GM19035 (cell line): Measurements from ENCODE around the gene HOXC12.

Experiments used
- ATAC-seq: cut with Tn5 transposase; IDR thresholded peaks from one replicate; pipeline ENCODE4 v1.9.1; 2021; ENCODE audit not compliant: unreplicated experiment

The HOXC12 gene, protein sequence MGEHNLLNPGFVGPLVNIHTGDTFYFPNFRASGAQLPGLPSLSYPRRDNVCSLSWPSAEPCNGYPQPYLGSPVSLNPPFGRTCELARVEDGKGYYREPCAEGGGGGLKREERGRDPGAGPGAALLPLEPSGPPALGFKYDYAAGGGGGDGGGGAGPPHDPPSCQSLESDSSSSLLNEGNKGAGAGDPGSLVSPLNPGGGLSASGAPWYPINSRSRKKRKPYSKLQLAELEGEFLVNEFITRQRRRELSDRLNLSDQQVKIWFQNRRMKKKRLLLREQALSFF

DNA sequence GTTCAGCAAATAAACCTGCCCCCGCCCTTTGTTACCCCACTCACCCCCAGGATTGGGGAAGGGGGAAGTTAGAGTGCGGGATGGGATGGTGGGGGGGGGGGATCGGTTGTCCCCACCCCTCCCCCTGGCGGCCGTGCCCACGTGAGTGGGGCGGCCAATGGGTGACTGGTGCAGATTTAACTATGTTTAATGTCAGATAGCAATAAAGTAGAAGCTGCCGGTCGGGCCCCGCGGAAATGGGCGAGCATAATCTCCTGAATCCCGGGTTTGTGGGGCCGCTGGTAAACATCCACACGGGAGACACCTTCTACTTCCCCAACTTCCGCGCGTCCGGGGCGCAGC is at the start of gene HOXC12:
TSS of gene HOXC12 (plus strand) at position 210 of the 342 bp plus-strand sequence. CDS start at position 237, 27 bp downstream.
- ATAC-seq = no peak

DNA sequence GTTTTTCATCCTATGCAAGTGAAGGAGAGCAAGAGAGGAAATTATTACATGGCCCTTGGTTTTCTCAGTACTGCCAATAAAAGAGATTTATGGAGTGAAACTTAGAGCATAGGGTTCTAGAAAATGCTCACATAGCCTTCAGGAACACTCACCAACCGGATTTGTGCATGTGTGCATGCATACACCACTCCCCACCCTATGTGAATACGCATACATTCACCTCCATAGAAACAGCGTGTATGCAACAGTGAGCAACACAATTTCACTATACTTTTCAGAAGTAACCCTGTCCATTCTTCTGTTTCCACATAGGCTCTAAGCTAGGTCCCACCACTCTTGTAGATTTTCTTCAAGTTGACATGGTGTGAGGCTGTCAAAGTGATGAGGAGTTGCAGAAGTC is 47.6 kb upstream of the HOXC12 start:
- no peak for ATAC-seq

DNA sequence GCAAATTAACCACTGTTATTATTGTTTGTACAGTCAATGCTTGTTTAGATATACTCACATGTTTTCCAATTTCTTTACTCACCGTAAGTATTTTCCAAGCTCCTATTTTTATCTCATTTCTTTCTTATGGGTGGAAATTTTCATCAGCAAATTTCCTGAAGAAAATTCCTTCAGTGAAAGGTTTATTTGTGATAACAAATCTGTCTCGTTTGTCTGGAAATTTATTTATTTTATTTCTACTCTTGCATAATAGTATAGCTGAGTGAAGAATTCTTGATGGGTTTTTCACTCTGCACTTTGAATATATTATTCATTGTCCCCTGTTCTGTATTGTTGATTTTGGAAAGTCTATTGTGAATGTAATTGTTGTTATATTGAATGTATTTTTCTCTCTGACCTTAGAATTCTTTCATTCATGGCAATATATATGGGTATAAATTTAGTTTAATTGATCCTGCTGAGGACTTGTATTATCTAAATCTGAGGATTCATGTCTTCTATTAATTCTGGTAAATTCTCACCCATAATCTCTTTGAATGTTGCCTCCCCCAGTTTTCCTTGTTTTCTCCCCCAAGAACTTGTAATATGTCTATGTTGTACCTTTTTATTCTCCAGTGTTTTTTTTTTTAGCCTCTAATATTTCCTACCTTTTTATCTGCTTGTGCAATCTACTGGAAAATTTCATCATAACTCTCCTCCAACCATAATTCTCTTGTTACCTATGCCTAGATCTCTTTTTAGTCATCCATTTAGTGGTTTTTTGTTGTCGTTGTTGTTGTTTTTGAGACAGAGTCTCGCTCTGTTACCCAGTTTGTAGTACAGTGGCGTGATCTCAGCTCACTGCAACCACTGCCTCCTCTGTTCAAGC is 37.7 kb upstream of the HOXC12 start:
- no peak for ATAC-seq

DNA sequence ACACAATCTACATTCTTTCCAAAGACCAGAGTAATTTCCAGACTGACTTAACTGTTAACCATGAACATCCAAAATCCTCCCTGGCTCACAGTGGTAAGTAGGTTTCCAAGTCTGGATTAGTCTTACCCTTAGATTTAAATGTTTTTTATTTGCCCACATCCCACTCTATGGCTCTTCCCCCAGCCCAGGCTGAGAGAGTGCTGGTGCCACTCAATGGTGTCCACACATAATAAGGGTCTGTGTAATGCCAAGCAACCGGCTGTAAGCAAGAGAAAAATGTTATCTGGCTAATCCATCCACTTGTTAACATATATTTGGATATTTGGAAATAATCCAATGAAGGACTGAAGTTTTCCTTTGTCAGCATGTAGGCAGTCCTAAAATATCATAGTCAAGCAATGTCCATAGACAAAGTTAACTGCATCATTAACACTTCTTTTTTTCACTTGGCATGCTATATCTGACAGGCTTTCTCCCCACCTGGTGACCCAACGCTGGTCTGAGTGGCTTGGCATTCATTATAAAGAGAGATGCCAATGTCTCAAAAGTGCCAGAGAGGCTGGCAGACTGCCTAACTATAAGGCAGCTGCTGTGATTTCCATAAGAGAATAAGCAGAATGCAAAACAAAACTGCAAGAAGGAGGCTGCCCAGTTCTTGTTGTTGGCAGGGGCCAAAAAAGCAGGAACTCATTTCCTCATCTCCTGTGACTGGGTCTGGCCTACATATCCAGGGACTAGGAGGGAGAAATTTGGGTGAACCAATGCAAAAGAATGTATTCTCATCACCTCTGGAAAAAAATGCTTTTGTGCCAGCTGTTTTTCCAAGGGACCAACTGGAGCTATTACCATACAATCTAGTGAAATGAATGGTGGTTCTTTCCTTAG is 29.9 kb upstream of the HOXC12 start:
- no peak for ATAC-seq

DNA sequence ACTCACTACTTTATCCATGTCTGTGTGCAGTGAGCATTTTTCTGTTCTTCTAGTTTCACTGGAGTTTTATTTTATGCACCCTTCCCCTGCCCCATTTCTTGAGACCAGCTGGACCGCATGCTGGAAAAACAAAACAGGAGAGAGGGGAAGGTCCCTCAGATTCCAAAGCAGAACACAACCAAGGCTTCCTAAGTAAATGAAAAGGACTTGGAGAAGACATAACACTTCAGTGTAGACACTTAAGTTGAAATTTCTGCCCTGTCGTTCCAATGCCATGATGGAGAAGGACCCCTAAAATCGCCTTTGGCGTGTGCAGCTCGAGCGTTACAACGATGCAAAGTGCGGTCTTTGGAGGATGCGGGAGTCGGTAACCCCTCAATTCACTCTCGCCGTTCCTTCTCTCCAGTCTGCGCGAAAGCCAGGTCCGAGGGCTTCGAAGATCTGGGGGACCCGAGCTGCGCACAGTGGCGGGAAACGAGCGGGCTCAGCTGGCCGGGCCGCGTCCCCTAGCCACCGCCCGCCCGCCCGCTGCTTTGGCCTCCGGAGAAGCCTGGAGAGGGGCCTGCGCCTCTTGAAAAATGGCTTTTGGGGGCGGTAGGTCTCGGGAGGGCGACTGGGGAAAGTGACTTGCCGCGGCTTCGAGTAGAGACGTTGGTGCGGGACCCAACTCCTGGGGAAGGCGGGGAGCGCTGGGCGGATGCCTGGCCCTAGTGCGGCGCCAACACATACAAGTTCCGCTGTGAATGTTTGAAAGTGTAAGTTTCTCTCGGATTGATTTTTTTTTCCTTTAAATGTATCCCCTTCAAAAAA is 27.3 kb upstream of the HOXC12 start:
- no peak for ATAC-seq

DNA sequence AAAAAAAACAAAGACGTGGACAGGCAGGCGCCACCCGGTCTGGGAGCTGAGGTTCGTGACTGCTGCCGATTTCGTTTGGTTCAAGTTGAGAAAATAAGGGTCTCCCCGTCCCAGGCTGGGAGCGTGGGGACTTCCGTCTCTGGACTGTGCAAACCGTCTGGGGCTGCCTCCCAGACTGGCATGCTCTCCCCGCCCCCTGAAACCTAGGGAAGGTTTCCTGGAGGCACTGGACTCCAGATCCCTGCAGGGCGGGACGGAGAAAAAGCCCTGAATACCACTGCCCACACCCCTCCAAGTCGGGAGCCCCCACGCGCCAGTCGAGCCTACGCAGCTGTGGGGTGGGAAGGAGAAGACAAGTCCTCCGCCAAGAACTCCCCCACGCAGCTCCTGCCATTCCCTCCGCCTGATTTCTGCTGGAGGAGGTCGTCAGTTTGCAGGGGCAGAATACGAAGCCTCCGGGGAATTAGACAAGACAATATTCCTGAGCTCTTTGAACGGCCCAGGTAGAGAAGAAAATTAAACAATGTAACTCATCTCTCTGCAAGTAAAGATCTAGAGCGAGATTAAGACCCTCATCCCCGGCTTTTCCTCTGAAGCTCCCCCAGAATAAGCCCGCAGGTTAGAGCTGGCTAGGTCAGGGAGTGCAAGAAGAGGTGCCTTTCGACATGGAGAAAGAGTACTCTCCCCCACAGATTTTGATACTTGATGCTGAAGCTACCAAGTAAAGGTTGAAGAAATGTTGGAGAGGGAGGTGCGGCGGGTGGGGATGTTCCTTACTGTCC is 26.5 kb upstream of the HOXC12 start:
- ATAC-seq = no peak

DNA sequence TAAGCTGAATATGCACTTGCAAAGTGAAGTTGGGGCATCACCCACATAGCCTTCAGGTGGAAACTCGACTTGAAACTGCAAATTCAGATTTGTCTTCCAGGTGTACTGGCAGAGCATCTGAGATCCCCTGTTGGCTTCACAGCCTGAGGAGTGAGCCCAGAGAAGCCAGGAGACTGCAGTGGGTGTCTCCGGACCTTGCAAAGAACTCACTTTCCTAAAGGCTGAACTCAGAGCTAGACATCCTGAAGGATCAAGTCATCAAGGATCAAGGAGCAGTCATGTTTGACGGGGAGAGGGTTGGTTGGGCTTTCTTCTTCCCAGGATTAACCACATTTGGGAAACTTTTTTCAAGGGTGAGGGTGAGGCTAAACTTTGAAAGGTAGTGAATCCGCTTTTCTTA is 25.2 kb upstream of the HOXC12 start:
- no peak for ATAC-seq

DNA sequence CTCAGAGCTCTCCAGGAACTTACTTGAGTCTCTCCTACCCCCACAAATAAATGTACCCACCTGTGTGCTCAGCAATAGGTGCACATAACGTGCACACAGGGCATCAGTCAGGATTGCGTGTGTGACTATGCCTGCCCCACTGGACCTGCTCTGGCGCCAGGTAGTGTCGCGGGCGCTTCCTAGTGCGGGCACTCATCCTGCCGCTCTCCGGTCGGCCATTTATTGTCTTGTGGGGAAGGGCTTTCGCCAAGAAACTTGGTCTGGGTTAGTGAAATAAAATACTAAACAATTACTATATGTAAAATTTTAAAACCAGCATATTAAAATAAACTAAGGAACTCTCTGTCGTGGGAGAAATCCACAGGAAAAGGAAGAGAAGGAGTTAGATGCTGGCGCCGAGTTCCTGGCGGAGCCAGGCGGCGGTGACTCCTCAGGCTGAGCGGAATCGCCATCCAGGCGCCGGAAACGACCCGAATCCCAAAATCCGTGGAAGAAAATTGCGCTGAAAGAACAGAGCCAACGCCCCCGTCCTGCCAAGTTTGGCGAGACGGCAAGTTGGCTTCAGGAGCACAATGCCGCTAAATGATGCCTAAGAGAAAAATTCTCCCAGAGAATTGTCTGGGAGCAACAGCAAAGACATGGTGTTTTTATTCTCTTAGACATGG is 24.0 kb upstream of the HOXC12 start:
- ATAC-seq = no peak

DNA sequence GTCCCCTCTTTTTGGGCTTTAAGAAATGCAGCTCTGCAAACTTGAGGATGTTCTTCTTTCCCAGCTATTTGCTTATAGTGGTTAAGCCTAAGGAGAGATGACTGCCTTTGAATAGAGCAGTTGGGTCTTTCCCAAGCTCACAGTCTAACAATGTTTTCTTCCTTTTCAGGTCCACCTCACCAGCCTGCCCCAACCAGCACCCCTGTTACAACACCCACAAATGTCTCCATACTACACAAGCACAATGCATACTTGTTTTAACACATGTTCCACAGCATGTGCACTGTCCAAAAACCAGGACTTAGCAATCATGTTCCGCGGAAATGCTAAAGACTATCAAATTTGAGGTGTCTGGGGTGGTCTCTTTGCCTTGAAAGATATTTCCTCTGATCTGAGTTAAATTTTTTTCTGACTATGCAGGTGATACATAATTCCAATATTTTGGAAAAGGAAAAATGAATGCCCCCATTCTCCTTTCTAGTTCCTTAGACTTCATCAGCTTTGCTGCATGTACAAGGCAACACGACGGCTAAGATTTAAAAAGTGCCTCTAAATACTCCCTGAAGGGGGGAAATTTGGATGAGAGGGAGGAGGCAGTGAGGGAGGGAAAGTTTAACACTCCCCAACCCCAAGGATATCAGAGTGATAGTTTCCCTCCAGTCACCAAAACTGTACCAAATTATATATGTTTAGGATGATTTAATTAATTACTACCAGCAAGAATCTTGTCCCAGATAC is 22.7 kb upstream of the HOXC12 start:
- ATAC-seq = no peak

DNA sequence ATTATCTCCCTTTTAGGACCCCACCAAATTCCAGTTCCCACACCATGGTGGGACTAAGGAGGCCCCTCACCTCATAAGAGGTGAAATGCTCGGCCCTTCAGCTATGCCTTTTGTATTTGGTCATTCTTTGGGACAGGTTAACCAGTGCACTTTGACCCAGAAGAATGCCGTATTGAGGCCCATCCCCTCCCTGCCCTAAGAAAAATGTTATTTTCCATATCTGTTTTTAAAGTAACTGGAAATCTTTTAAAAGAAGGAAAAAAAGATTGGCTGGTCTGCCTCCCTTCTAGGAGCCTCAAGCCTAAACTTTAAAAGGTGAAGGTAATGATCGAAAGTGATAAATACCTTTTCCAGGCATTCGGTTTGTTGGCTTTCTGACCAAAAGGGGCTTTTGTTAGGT is 21.8 kb upstream of the HOXC12 start:
- no peak for ATAC-seq

DNA sequence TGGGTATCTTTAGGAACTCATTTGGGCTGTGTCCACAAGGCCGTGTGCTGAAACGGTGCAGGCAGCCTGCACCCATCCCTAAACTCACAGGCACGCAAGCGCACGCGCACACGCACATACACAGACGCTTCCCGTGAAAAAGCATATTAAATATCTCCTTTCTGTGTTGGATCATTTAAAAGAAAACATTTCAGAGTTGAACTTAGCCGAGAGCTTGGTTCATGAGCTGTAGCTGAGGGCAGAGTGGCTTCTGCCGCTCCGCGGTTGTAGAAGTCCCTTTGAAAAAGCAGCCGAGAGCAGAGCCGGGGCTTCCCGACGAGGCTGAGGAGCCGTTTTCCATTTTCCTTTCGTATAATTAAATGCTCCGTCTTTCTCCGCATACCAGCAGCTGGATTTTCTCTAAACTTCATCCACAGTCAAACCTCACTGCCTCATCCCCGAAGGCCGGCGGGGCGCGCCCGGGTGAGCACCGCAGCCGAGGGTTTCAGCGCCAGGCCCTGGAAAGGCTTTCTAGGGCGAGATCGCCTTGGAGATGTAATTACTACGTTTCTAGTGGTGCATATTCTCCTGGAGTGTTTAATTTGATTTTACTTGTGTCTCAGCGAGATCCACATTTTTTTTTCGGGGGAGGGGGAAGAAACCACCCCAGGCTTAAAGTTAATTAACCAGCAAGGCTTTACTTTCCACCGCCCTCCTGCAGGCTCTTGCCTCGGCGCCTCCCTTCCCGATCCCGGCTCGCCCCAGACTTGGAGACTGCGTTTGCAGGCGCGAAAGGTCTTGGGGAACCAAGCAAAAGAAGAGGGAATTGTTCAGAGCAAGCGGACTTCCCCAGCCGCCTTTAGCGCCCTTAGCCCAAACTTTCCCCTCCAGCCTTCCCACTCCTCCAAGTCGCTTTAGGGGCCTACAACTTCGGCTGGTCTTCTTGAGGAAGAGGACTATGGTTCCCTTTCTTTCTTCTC is 19.0 kb upstream of the HOXC12 start:
- ATAC-seq = no peak

DNA sequence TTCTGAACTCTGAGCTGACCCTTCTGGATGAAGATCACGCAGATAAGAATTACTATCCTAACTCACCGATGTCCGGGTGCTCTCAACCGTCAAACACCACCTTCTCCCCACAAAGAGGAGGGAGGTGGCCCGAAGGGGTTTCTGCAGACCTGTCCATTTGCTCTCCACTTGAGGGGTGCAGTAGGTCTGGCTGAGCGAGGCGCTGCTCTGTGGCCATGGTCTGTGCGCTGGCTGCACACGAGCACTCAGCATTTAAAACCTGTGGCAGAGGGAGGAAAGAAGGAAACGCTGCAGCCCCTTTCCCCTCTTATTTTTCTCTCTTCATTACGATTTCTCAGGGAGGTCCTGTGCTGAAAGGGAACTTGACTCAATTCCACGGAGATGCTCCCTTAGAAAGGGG is 17.6 kb upstream of the HOXC12 start:
- ATAC-seq = no peak

DNA sequence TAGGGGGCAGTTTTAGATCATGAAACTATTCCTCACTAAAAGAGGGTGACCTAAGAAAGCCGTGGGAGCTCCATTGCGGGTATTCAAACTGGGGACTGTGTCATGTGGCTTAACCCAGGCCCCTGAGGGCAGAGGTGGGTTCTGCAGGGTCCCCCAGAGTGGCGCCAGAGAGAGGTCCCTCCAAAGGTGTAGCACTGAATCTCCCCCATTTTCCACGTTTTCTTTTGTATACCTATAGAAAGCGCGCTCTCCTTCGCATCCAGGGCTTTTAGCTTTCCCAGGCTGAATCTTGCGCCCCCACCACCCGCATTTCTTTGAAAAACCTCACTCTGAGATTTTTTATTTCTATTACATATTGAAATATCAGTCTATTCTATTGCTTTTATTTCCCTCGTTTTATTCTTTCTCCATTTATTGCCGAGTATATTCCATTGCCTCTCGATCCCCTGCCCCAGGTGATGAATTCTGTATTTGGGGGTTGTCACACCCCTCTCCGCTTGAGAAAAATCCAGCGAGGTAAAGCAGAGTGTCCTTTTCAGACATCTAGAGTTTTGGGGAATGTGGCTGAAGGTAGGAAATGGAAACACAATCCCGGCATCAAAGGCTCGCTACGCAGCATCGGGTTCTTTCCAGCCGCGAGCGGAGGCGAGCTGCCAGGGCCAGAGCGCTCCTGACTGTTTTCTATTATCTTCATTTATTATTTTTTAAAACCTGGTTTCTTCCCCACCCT is 16.9 kb upstream of the HOXC12 start:
- no peak for ATAC-seq

DNA sequence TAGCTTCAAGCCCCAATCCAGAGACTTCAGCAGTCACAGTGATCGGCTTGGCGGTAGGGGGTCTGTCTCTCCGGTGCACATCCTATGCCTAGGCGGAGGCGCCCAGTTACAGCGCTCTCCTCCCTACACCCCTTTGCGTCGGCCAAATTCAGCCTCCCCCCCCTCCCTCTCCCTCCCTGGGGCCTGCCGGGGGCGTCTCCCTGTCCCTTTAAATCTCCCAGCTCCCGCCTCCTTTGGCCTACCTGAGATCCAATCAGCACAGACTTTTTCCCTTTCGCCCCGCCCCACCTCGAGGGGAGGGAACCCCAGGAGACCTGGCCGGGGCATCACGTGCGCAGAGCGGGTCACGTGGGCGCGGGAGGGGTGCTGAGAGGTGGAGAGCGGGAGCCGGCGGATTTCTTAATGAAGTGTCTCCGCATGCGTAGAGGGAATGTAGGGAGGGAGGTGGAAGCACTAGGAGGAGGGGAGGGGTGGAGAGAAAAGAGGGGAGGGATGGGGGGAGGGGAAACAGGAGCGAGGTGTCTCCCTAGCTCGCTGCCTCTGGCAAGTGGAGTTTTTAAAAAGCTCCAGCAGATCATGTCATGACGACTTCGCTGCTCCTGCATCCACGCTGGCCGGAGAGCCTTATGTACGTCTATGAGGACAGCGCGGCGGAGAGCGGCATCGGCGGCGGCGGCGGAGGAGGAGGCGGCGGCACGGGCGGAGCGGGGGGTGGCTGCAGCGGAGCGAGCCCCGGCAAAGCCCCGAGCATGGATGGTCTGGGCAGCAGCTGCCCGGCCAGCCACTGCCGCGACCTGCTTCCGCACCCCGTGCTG is 16.2 kb upstream of the HOXC12 start, which contains the start of gene HOXC13:
TSS of gene HOXC13 (plus strand) at position 506 of the 815 bp plus-strand sequence. CDS start at position 582, 76 bp downstream.
- no peak for ATAC-seq

DNA sequence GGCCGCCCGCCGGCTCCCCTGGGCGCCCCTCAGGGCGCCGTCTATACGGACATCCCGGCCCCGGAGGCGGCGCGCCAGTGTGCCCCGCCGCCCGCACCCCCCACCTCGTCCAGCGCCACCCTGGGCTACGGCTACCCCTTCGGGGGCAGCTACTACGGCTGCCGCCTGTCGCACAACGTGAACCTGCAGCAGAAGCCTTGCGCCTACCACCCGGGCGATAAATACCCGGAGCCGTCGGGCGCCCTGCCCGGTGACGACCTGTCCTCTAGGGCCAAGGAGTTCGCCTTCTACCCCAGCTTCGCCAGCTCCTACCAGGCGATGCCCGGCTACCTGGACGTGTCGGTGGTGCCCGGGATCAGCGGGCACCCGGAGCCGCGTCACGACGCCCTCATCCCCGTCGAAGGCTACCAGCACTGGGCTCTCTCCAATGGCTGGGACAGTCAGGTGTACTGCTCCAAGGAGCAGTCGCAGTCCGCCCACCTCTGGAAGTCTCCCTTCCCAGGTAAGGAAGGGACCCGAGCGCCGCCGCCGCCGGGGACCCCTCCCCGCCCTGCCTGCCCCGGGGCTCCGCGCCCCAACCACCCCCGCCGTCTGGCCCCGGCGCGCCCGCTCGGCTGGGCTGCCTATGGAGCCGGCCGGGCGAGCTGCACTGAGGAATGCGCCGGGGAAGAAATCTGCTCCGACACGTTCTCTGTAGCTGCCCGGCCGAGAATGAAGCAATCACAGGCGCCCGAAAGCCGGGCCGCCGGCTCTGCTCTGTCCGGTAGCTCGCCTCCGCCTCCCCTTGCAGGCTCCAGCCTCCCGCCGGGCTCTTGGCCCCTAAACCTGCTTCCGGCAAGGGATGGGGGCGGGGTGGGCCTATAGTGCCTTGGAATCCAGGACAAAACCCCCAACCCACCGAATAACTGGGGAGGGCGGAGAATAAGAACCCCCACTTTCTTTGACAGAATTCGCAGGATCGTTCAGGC is 15.3 kb upstream of the HOXC12 start:
- ATAC-seq = no peak
